OCI-LY7 (cell line): ENCODE data around the gene BAIAP2.

Experiments
- CTCF ChIP-seq: fragments of 200-600 bp; sonication (generic); conservative IDR thresholded peaks from 2 replicates; pipeline ENCODE4 v1.5.1; 2014; ENCODE audit warnings: mild to moderate bottlenecking, antibody characterized with exemption, low read length, moderate library complexity, mixed read lengths
- EZH2phosphoT487 ChIP-seq: fragments of 200-600 bp; sonication (generic); IDR thresholded peaks from 2 replicates; pipeline ENCODE4 v1.6.1; 2018; ENCODE audit warnings: low read depth, borderline replicate concordance, mild to moderate bottlenecking, mixed run types, antibody characterized with exemption, low read length, moderate library complexity, mixed read lengths

- TF ChIP-seq CTCF (no peak), EZH2phosphoT487 (no peak)
Measured at GRCh38 chr17:80987941-80988461, 47.0 kb upstream of the BAIAP2 start.
